NB4 (cell line): ENCODE data around the gene SLMAP.

Source experiments
- DNase-seq: peaks from one replicate; pipeline ENCODE4 v3.0.0; 2010; ENCODE audit warnings: low read depth
- H3K4me3 ChIP-seq: one replicate; pipeline ENCODE4 v1.5.1; 2011; ENCODE audit warnings: mild to moderate bottlenecking, low read depth, low read length, moderate library complexity
- MYC ChIP-seq: IDR thresholded peaks from 2 replicates; pipeline ENCODE4 v1.6.1; 2011; ENCODE audit warnings: low read depth, low read length
- POLR2A ChIP-seq: IDR thresholded peaks from 2 replicates; pipeline ENCODE4 v1.6.1; 2011; ENCODE audit warnings: mild to moderate bottlenecking; ENCODE audit not compliant: insufficient read length; ENCODE audit errors: extremely low read depth
- TF ChIP-seq, protein P1 (sequence below): IDR thresholded peaks from 2 replicates; pipeline ENCODE4 v1.6.1; 2011; ENCODE audit warnings: low read depth, low read length
- TF ChIP-seq, protein P2 (sequence below): IDR thresholded peaks from one replicate; pipeline ENCODE4 v1.5.1; 2012; ENCODE audit warnings: low read depth, low read length

The SLMAP gene

GRCh38 chr3:57841818-57842217 lies 85.7 kb downstream of the SLMAP start:
- no peak for DNase-seq
- no peak overlapping the region for H3K4me3 ChIP-seq
- TF ChIP-seq, protein P1, sequence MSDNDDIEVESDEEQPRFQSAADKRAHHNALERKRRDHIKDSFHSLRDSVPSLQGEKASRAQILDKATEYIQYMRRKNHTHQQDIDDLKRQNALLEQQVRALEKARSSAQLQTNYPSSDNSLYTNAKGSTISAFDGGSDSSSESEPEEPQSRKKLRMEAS: no peak
- no peak for TF ChIP-seq POLR2A
- TF ChIP-seq, protein P2, sequence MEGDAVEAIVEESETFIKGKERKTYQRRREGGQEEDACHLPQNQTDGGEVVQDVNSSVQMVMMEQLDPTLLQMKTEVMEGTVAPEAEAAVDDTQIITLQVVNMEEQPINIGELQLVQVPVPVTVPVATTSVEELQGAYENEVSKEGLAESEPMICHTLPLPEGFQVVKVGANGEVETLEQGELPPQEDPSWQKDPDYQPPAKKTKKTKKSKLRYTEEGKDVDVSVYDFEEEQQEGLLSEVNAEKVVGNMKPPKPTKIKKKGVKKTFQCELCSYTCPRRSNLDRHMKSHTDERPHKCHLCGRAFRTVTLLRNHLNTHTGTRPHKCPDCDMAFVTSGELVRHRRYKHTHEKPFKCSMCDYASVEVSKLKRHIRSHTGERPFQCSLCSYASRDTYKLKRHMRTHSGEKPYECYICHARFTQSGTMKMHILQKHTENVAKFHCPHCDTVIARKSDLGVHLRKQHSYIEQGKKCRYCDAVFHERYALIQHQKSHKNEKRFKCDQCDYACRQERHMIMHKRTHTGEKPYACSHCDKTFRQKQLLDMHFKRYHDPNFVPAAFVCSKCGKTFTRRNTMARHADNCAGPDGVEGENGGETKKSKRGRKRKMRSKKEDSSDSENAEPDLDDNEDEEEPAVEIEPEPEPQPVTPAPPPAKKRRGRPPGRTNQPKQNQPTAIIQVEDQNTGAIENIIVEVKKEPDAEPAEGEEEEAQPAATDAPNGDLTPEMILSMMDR: no peak
- no peak for TF ChIP-seq MYC

- no peak overlapping the region for H3K4me3 ChIP-seq
- TF ChIP-seq, protein P2: no peak
- TF ChIP-seq MYC (no peak), POLR2A (no peak)
- TF ChIP-seq, protein P1: no peak
- no peak for DNase-seq
Observed at GRCh38 chr3:57848177-57848738, 92.1 kb downstream of the SLMAP start.

DNA sequence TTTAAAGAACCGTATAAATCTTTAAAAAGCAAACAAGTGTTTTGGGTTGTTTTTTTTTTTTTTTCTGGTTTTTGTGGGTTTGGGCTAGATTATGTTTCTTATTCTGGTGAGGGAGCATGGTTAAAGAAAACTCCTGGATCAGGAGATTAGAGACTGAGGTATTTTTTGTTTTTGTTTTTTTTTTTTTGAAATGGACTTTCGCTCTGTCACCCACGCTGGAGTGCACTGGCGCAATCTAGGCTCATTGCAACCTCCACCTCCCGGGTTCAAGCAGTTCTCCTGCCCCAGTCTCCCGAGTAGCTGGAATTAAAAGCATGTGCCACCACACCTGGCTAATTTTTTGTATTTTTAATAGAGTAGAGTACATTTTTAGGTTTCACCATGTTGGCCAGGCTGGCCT lies 95.2 kb downstream of the SLMAP start:
- no peak for DNase-seq
- no peak overlapping the region for H3K4me3 ChIP-seq
- no peak for TF ChIP-seq MYC
- TF ChIP-seq POLR2A: no peak
- TF ChIP-seq, protein P2: no peak
- TF ChIP-seq, protein P1: no peak

DNA sequence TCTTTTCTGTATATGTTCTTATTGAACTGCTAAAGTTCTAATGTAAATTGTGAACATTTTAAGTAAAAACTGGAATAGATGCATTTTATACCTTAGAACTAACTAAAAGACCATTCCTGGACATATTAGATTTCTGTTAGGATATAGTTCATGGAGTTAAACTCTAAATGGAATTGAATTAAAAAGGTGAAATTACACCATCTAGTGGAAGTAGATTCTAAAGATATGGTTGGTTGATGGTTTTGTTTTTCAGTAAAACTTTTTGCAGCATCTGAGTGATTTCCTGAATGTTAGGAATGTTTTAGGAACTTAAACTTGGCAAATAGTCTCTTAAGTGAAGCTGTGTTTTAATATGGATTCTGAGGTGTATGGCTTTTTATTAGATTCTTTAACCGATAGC lies 96.8 kb downstream of the SLMAP start:
- TF ChIP-seq POLR2A (no peak), MYC (no peak)
- TF ChIP-seq, protein P2: no peak
- TF ChIP-seq, protein P1: no peak
- no peak overlapping the region for H3K4me3 ChIP-seq
- DNase-seq: peak; percentile 5

- DNase-seq: no peak
- no peak overlapping the region for H3K4me3 ChIP-seq
- TF ChIP-seq POLR2A (no peak), MYC (no peak)
- TF ChIP-seq, protein P1: no peak
- TF ChIP-seq, protein P2: no peak
Observed at GRCh38 chr3:57855281-57855680, 99.2 kb downstream of the SLMAP start.

GRCh38 chr3:57855943-57856342 lies 99.8 kb downstream of the SLMAP start:
- no peak for DNase-seq
- TF ChIP-seq MYC (no peak), POLR2A (no peak)
- TF ChIP-seq, protein P2: no peak
- TF ChIP-seq, protein P1: no peak
- no peak overlapping the region for H3K4me3 ChIP-seq
